Hepatocyte (in vitro differentiated cells): ENCODE measurements around the gene LRSAM1. TPM values are rescaled to one million over a fixed set of nuclear protein-coding genes. Genes with fewer than 3 reads are reported as not detected.

Experiments
- DNase-seq: peaks from one replicate; pipeline ENCODE4 v3.0.0-alpha.2; 2016; ENCODE audit warnings: low spot score
- H2AFZ ChIP-seq: fragments of 200-600 bp; sonication (generic); 2 replicates; pipeline ENCODE4 v1.6.0; 2016; ENCODE audit warnings: antibody characterized with exemption, mild to moderate bottlenecking
- H3K27ac ChIP-seq: fragments of 200-600 bp; sonication (generic); 2 replicates; pipeline ENCODE4 v1.5.1; 2016; ENCODE audit warnings: mild to moderate bottlenecking
- H3K27me3 ChIP-seq: fragments of 200-600 bp; sonication (generic); 2 replicates; pipeline ENCODE4 v1.6.1; 2016
- H3K36me3 ChIP-seq: fragments of 200-600 bp; sonication (generic); replicated peaks from 2 replicates; pipeline ENCODE4 v1.5.1; 2016; ENCODE audit warnings: low read depth; ENCODE audit not compliant: insufficient read depth
- H3K4me1 ChIP-seq: fragments of 200-600 bp; sonication (generic); 2 replicates; pipeline ENCODE4 v1.5.1; 2016; ENCODE audit warnings: mild to moderate bottlenecking, moderate library complexity; ENCODE audit not compliant: insufficient read depth
- H3K4me2 ChIP-seq: fragments of 200-600 bp; sonication (generic); 2 replicates; pipeline ENCODE4 v1.6.0; 2016
- H3K4me3 ChIP-seq: fragments of 200-600 bp; sonication (generic); 2 replicates; pipeline ENCODE4 v1.5.1; 2016; ENCODE audit warnings: mild to moderate bottlenecking
- H3K79me2 ChIP-seq: fragments of 200-600 bp; sonication (generic); 2 replicates; pipeline ENCODE4 v1.6.0; 2017; ENCODE audit warnings: mild to moderate bottlenecking
- H3K9me2 ChIP-seq: fragments of 200-600 bp; sonication (generic); replicated peaks from 2 replicates; pipeline ENCODE4 v1.6.0; 2017; ENCODE audit warnings: mild to moderate bottlenecking; ENCODE audit not compliant: insufficient read depth
- H3K9me3 ChIP-seq: fragments of 200-600 bp; sonication (generic); 2 replicates; pipeline ENCODE4 v1.5.1; 2016; ENCODE audit warnings: low read depth, mild to moderate bottlenecking
- H4K20me1 ChIP-seq: fragments of 200-600 bp; sonication (generic); 2 replicates; pipeline ENCODE4 v1.6.0; 2016; ENCODE audit warnings: mild to moderate bottlenecking; ENCODE audit not compliant: insufficient read depth, poor library complexity, severe bottlenecking
- CTCF ChIP-seq: fragments of 200-600 bp; sonication (generic); IDR thresholded peaks from 2 replicates; pipeline ENCODE4 v1.5.1; 2016; ENCODE audit warnings: antibody characterized with exemption, mild to moderate bottlenecking; ENCODE audit not compliant: poor library complexity
- EZH2 ChIP-seq: fragments of 200-600 bp; sonication (generic); IDR thresholded peaks from 2 replicates; pipeline ENCODE4 v1.6.1; 2016; ENCODE audit warnings: antibody characterized with exemption, mild to moderate bottlenecking, borderline replicate concordance
- EZH2phosphoT487 ChIP-seq: fragments of 200-600 bp; sonication (generic); IDR thresholded peaks from one replicate; pipeline ENCODE4 v1.6.1; 2018; ENCODE audit warnings: antibody characterized with exemption, mild to moderate bottlenecking, low read depth, moderate library complexity; ENCODE audit not compliant: unreplicated experiment, severe bottlenecking
- WGBS: methylation state at CpG from one replicate; pipeline ENCODE4 v1.1.6; 2016; ENCODE audit warnings: low lambda C conversion rate; ENCODE audit errors: missing lambda C conversion rate; 5-methylcytosine and 5-hydroxymethylcytosine counted together
- polyA plus RNA-seq: library from polyadenylated mRNA; unstranded; fragments of >200 nt; fragmentation: Nextera tagmentation; extraction: Ambion mirVana; gene quantifications from 2 replicates; pipeline ENCODE4 v1.2.1, GENCODE V29; 2016
- total RNA-seq: library from RNA; depleted of rRNA; stranded (reverse); fragments of >200 nt; gene quantifications from 2 replicates; pipeline ENCODE4 v1.2.3, GENCODE V29; 2014

LRSAM1 gene
- total and polyA plus RNA-seq, 2 experiments from 2014 or later: 10.7 to 19.4 TPM

GRCh38 chr9:127417131-127418036 lies 33.9 kb upstream of the LRSAM1 start:
- DNase-seq: no peak
- WGBS: 79% methylated on average over 13 of the region's 15 CpGs
- H2AFZ ChIP-seq: no peak overlapping the region
- TF ChIP-seq EZH2 (no peak), CTCF (no peak)
- no peak overlapping the region for H3K4me3 ChIP-seq
- no peaks in the 10 kb centered on the region for H3K9me3 ChIP-seq
- no peaks in the 10 kb centered on the region for H3K27me3 ChIP-seq
- no peaks in the 10 kb centered on the region for H4K20me1 ChIP-seq
- no peak overlapping the region for H3K4me2 ChIP-seq
- no peaks in the 10 kb centered on the region for H3K36me3 ChIP-seq
- no peaks in the 10 kb centered on the region for H3K9me2 ChIP-seq
- peaks cover 10% of the 10 kb centered on the region for H3K4me1 ChIP-seq
- peaks cover 14% of the 10 kb centered on the region for H3K79me2 ChIP-seq
- peak overlapping the region; percentile 23 for H3K27ac ChIP-seq

GRCh38 chr9:127418037-127418471 lies 33.3 kb upstream of the LRSAM1 start:
- Histone ChIP-seq H4K20me1 (no peaks in the 10 kb centered on the region), H3K36me3 (no peaks in the 10 kb centered on the region), H2AFZ (no peak overlapping the region), H3K79me2 (peaks cover 21% of the 10 kb centered on the region), H3K27me3 (no peaks in the 10 kb centered on the region), H3K4me1 (peaks cover 17% of the 10 kb centered on the region), H3K9me2 (no peaks in the 10 kb centered on the region), H3K4me2 (no peak overlapping the region), H3K9me3 (no peaks in the 10 kb centered on the region), H3K4me3 (no peak overlapping the region), H3K27ac (no peak overlapping the region)
- 58% methylated on average over 12 of the region's 12 CpGs for WGBS
- TF ChIP-seq EZH2: no peak
- TF ChIP-seq EZH2phosphoT487: no peak
- peak; percentile 19 for TF ChIP-seq CTCF
- no peak for DNase-seq

- peaks cover 18% of the 10 kb centered on the region for H3K4me1 ChIP-seq
- no peaks in the 10 kb centered on the region for H3K36me3 ChIP-seq
- H3K4me3 ChIP-seq: no peak overlapping the region
- H3K9me2 ChIP-seq: no peaks in the 10 kb centered on the region
- DNase-seq: no peak
- WGBS: 83% methylated on average over 6 of the region's 6 CpGs
- TF ChIP-seq CTCF (no peak), EZH2phosphoT487 (no peak), EZH2 (no peak)
- no peaks in the 10 kb centered on the region for H3K27me3 ChIP-seq
- no peak overlapping the region for H2AFZ ChIP-seq
- peak overlapping the region; percentile 12 for H3K27ac ChIP-seq
- H3K79me2 ChIP-seq: peaks cover 24% of the 10 kb centered on the region
- H3K4me2 ChIP-seq: no peak overlapping the region
- H3K9me3 ChIP-seq: no peaks in the 10 kb centered on the region
- no peaks in the 10 kb centered on the region for H4K20me1 ChIP-seq
Measured at GRCh38 chr9:127419348-127419747, 32.0 kb upstream of the LRSAM1 start.
